GM12878 (cell line): ENCODE data around the gene PLEKHD1. TPM values are rescaled to one million over a fixed set of nuclear protein-coding genes. Genes with fewer than 3 reads are reported as not detected.

Source experiments
- ATAC-seq: fragments of 200-7000 bp; cut with Tn5 transposase; 3 replicates; pipeline ENCODE4 v1.9.1; 2020; ENCODE audit warnings: mild to moderate bottlenecking, moderate library complexity
- BruUV-seq: library from RNA; stranded (reverse); fragments of 400-500 nt; replicated peaks from 2 replicates; lab custom pipeline; 2021; lab: Mats Ljungman, UMichigan
- CTCF ChIA-PET: fragments of 300-600 bp; sonication (Branson Sonifier 250); formaldehyde crosslinking; extraction: SDS; loops from one replicate; lab custom pipeline; 2021; ENCODE audit warnings: inconsistent platforms; lab: Yijun Ruan, JAX
- POLR2A ChIA-PET: fragments of 350-600 bp; formaldehyde crosslinking; extraction: SDS; loops from one replicate; lab custom pipeline; 2021; ENCODE audit warnings: inconsistent platforms; lab: Charles Lee
- RAD21 ChIA-PET: fragments of 300-600 bp; sonication (Branson Sonifier 250); formaldehyde crosslinking; loops from one replicate; lab custom pipeline; 2023; ENCODE audit warnings: antibody characterized with exemption; ENCODE audit not compliant: unreplicated experiment; lab: Charles Lee
- SMC1A ChIA-PET: fragments of 300-600 bp; sonication (Branson Sonifier 250); formaldehyde crosslinking; loops from one replicate; lab custom pipeline; 2023; ENCODE audit not compliant: unreplicated experiment, uncharacterized antibody; lab: Charles Lee
- DNase-seq: peaks from one replicate; pipeline ENCODE4 v3.0.0-alpha.2; 2011; ENCODE audit warnings: low read depth, low spot score
- FAIRE-seq: peaks from 3 replicates; lab custom pipeline; 2011; peaks lifted over from hg19 to GRCh38; lab: Jason Lieb, UNC
- H2AFZ ChIP-seq: 2 replicates; pipeline ENCODE4 v1.6.0; 2011; ENCODE audit warnings: low read depth, low read length, control low read depth; ENCODE audit not compliant: control insufficient read depth
- H3K27ac ChIP-seq: 2 replicates; pipeline ENCODE4 v1.5.1; 2011; ENCODE audit warnings: control low read depth; ENCODE audit not compliant: control insufficient read depth, insufficient read depth
- H3K27me3 ChIP-seq, 2 experiments: replicated peaks in 1 of 2; 2 replicates each; pipeline versions ENCODE4 v1.6.0 to v1.6.1; 2011; ENCODE audit warnings: low read length in 1 of 2; ENCODE audit not compliant: control insufficient read depth in 2 of 2, insufficient read depth in 2 of 2
- H3K36me3 ChIP-seq, 2 experiments: 2 replicates each; pipeline ENCODE4 v1.5.1; 2011; ENCODE audit warnings: low read length in 1 of 2; ENCODE audit not compliant: control insufficient read depth in 2 of 2, insufficient read depth in 2 of 2
- H3K4me1 ChIP-seq: 2 replicates; pipeline ENCODE4 v1.6.1; 2011; ENCODE audit warnings: mild to moderate bottlenecking, low read length, moderate library complexity, mixed read lengths; ENCODE audit not compliant: control insufficient read depth, insufficient read depth
- H3K4me2 ChIP-seq: 2 replicates; pipeline ENCODE4 v1.6.0; 2011; ENCODE audit warnings: control low read depth; ENCODE audit not compliant: control insufficient read depth, insufficient read depth
- H3K4me3 ChIP-seq: fragments of 200-600 bp; sonication (generic); 2 replicates; pipeline ENCODE4 v1.5.1; 2016
- H3K79me2 ChIP-seq: 2 replicates; pipeline ENCODE4 v1.6.0; 2011; ENCODE audit warnings: low read length; ENCODE audit not compliant: control insufficient read depth, insufficient read depth
- H3K9ac ChIP-seq: 2 replicates; pipeline ENCODE4 v1.8.0; 2011; ENCODE audit warnings: low read length, control low read depth, mixed read lengths; ENCODE audit not compliant: control insufficient read depth, insufficient read depth
- H3K9me3 ChIP-seq: replicated peaks from 3 replicates; pipeline ENCODE4 v1.5.1; 2011; ENCODE audit warnings: mild to moderate bottlenecking, low read length; ENCODE audit not compliant: control insufficient read depth, insufficient read depth
- H4K20me1 ChIP-seq: 2 replicates; pipeline ENCODE4 v1.6.0; 2011; ENCODE audit not compliant: control insufficient read depth, insufficient read depth
- CHD4 ChIP-seq: fragments of 200-600 bp; sonication (generic); IDR thresholded peaks from 2 replicates; pipeline ENCODE4 v1.6.1; 2016; ENCODE audit warnings: mild to moderate bottlenecking
- MYC ChIP-seq: IDR thresholded peaks from 2 replicates; pipeline ENCODE4 v1.6.1; 2011; ENCODE audit warnings: mild to moderate bottlenecking, low read length, moderate library complexity, inconsistent platforms; ENCODE audit not compliant: insufficient read depth, insufficient replicate concordance, insufficient read length, severe bottlenecking
- TCF7 ChIP-seq: IDR thresholded peaks from 2 replicates; pipeline ENCODE4 v1.6.1; 2014; ENCODE audit warnings: antibody characterized with exemption, borderline replicate concordance
- WGBS: methylation state at CpG from one replicate; pipeline ENCODE4 v1.1.6; 2016; ENCODE audit warnings: low lambda C conversion rate; ENCODE audit not compliant: insufficient replicate concordance, insufficient coverage; ENCODE audit errors: missing lambda C conversion rate; 5-methylcytosine and 5-hydroxymethylcytosine counted together
- in situ Hi-C: fragments of 300-500 bp; cut with MboI; formaldehyde crosslinking; loops from 9 replicates; pipeline ENCODE4 v1.14.3; 2018; ENCODE audit warnings: mixed read lengths
- intact Hi-C: fragments of 100-400 bp; cut with micrococcal nuclease; formaldehyde crosslinking; loops from one replicate; pipeline ENCODE4 v1.14.2; 2022; ENCODE audit not compliant: unreplicated experiment
- polyA plus RNA-seq, 11 experiments: library from polyadenylated mRNA; depleted of rRNA in 4 of 11; unstranded in 6 of 11; stranded (reverse) in 5 of 11; fragments of >200 nt; fragmentation: Nextera tagmentation in 4 of 11; fragmentation: Illumina TruSeq in 1 of 11; extraction: Ambion mirVana in 4 of 11; extraction: Trizol in 1 of 11; gene quantifications; 1 replicate in 1 of 11; 2 replicates in 10 of 11; pipeline versions ENCODE4 v1.2.1 to v1.2.3, GENCODE V29; 2011 to 2016; ENCODE audit warnings: inconsistent platforms in 2 of 11, missing spikeins in 2 of 11, low read depth in 1 of 11
- total RNA-seq, 4 experiments: library from RNA; depleted of rRNA in 3 of 4; stranded (reverse); fragments of >200 nt in 3 of 4; fragmentation: Illumina TruSeq in 1 of 4; extraction: Trizol in 1 of 4; gene quantifications; 2 replicates each; pipeline versions ENCODE4 v1.2.1 to v1.2.3, GENCODE V29; 2013 to 2021

PLEKHD1 gene
- total and polyA plus RNA-seq, 10 of the 15 experiments (the other 5 are each of a cell fraction or from before 2014, with no cell fraction given): 0.01 to 0.08 (median 0.04) TPM; not detected in 6

GRCh38 chr14:69574954-69575295 lies 90.4 kb downstream of the PLEKHD1 start (continued):
- no peak for TF ChIP-seq TCF7

- Histone ChIP-seq H3K4me2 (no peak overlapping the region), H3K27ac (no peak overlapping the region), H3K36me3 (no peaks in the 10 kb centered on the region), H3K4me1 (no peaks in the 10 kb centered on the region), H3K79me2 (no peaks in the 10 kb centered on the region), H2AFZ (no peak overlapping the region), H4K20me1 (no peaks in the 10 kb centered on the region), H3K27me3 (peaks cover 1 to 2% of the 10 kb centered on the region in 2 experiments; a peak in 1 of 4 replicates)
- no peak for DNase-seq
- BruUV-seq: no TSS peak
- SMC1A ChIA-PET: interaction anchor here (1.0 to 1.2 kb wide), 3 partner anchors 25 to 239 kb away, joined by 3 read pairs; no protein-coding TSS in a partner anchor
- no peak for FAIRE-seq
- in situ Hi-C loops: loop anchor here (5.0 kb wide), 1 partner anchor 327 kb away; no protein-coding TSS in a partner anchor
- CTCF ChIA-PET: interaction anchor here (1.0 to 2.0 kb wide), 9 partner anchors 14 to 337 kb away, joined by 3 to 9 read pairs (median 5); no protein-coding TSS in a partner anchor
- intact Hi-C loops: loop anchor here (10.0 kb wide), 1 partner anchor 105 kb away; no protein-coding TSS in a partner anchor
- TF ChIP-seq CHD4 (no peak), MYC (no peak)
- TF ChIP-seq, all 136 proteins: peak for 0
- no peaks in the 10 kb centered on the region; the same call in 2 of the 3 replicates for H3K9me3 ChIP-seq
- H3K9ac ChIP-seq: no peak overlapping the region
- H3K4me3 ChIP-seq: no peak overlapping the region
- RAD21 ChIA-PET: interaction anchor here (1.2 kb wide), 1 partner anchor 150 kb away, joined by 3 read pairs; no protein-coding TSS in a partner anchor
- POLR2A ChIA-PET: no interaction called here
- WGBS: 37% methylated on average over 2 of the region's 2 CpGs
- no peak for ATAC-seq
Measured at GRCh38 chr14:69579476-69579875, 94.9 kb downstream of the PLEKHD1 start.
